ENCODE data around the gene BRPF1. TPM values are rescaled to one million over a fixed set of nuclear protein-coding genes. Genes with fewer than 3 reads are reported as not detected.
"Not testable (repeated sequence)": the region's sequence is repeated elsewhere in the genome, so short reads cannot be mapped to it uniquely, and the experiment has no call there.

The BRPF1 gene
- polyA plus RNA-seq, 1 of the 3 experiments (the other 2 are of a cell fraction) = 13.0 TPM

DNA sequence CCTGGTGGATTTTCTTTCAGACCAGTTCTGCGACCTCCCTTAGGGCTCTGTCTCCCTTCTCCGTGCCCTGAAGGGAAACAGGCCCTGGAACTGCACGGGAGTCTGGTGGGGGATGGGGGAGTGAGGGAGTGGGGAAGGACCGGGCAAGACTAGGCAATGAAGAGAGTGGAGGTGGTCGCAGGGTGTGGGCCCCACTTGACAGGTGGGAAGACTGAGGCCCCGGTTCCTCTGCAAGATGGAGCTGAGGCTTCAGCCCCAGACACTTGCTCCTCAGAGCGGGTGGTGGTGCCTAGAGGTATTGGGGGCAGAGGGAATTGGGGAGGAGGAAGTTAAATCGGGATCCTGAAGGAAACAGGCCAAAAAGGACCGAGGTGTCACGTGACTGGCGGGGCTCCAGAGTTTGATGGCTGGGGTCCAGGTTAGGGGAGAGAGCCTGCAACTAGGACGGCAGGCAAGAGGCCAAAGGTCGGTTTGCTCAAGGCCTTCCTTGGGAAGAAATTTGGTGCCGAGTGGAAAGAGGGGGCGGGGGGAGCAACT, 38.8 kb downstream of the BRPF1 start:
- TF ChIP-seq CHD2 (IDR thresholded peaks at IDR 0.05; ENCODE audit: low read length, partially characterized antibody) (no peak), REST (IDR thresholded peaks at IDR 0.05; ENCODE audit: low read depth, low read length) (no peak), IRF3 (IDR thresholded peaks at IDR 0.05; ENCODE audit: low read depth, low read length) (no peak), POLR2AphosphoS5 (IDR thresholded peaks at IDR 0.05; ENCODE audit: low read depth, low read length) (no peak)
- TF ChIP-seq, protein P1, sequence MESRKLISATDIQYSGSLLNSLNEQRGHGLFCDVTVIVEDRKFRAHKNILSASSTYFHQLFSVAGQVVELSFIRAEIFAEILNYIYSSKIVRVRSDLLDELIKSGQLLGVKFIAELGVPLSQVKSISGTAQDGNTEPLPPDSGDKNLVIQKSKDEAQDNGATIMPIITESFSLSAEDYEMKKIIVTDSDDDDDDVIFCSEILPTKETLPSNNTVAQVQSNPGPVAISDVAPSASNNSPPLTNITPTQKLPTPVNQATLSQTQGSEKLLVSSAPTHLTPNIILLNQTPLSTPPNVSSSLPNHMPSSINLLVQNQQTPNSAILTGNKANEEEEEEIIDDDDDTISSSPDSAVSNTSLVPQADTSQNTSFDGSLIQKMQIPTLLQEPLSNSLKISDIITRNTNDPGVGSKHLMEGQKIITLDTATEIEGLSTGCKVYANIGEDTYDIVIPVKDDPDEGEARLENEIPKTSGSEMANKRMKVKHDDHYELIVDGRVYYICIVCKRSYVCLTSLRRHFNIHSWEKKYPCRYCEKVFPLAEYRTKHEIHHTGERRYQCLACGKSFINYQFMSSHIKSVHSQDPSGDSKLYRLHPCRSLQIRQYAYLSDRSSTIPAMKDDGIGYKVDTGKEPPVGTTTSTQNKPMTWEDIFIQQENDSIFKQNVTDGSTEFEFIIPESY (IDR thresholded peaks at IDR 0.05; ENCODE audit: borderline replicate concordance, low read depth) = no peak
- peak overlapping the region; percentile 64 to 95 for H3K4me3 ChIP-seq (ENCODE audit: low read depth in 2 of 2, low read length in 1 of 2)
- H3K27me3 ChIP-seq (ENCODE audit: insufficient read depth) = no peaks in the 10 kb centered on the region
- H4K20me1 ChIP-seq (ENCODE audit: insufficient read depth) = no peaks in the 10 kb centered on the region
- H3K27ac ChIP-seq (ENCODE audit: low read depth in 2 of 2, low read length in 1 of 2) = no peak overlapping the region
- peaks cover 0 to 2% of the 10 kb centered on the region in 2 experiments for H3K36me3 ChIP-seq (replicated peaks in 1 of 2; ENCODE audit: control insufficient read depth in 1 of 2, insufficient read depth in 2 of 2, low read length in 1 of 2)
- H2AFZ ChIP-seq (ENCODE audit: low read depth) = peak overlapping the region; percentile 96; the same call in 1 of the 2 replicates
- H3K9ac ChIP-seq = peak overlapping the region; percentile 82
- H3K4me2 ChIP-seq = peak overlapping the region; percentile 100
- H3K9me2 ChIP-seq = no peaks in the 10 kb centered on the region
- peaks cover 3% of the 10 kb centered on the region; the same call in 1 of the 2 replicates for H3K79me2 ChIP-seq (ENCODE audit: insufficient read depth)
- POLR2A ChIA-PET = interaction anchor here (0.7 to 3.7 kb wide), 5 partner anchors 8 to 68 kb away, joined by 3 to 20 read pairs (median 4); partner anchors contain the start of genes ARPC4 and OGG1
- DNase-seq = peak; percentile 40
- peaks cover 6 to 14% of the 10 kb centered on the region in 2 experiments; a peak in 1 of 4 replicates for H3K4me1 ChIP-seq (ENCODE audit: control insufficient read depth in 1 of 2, insufficient read depth in 2 of 2, low read depth in 1 of 2, low read length in 1 of 2)
- H3K9me3 ChIP-seq = no peaks in the 10 kb centered on the region
- peaks cover 4% of the 10 kb centered on the region for H3F3A ChIP-seq (replicated peaks; ENCODE audit: insufficient read depth)
- WGBS (ENCODE audit: low lambda C conversion rate) = 58% methylated on average over 15 of the region's 15 CpGs
- CTCF ChIA-PET = interaction anchor here (1.0 to 1.4 kb wide), 3 partner anchors 15 to 417 kb away, joined by 3 read pairs; no protein-coding TSS in a partner anchor

DNA sequence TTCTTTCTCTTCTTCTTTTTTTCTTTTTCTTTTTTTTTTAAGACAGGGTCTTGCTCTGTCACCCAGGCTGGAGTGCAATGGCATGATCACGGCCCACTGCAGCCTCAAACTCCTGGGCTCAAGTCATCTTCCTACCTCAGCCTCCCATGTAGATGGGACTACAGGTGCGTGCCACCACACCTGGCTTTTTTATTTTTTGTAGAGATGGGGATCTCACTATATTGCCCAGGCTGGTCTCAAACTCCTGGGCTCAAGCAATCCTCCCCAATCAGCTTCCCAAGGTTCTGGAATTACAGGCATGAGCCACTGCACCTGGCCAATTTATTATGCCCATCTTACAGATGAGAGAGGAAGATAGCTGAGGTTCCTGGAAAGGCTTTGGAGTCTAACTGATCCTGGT, 39.5 kb downstream of the BRPF1 start:
- H3K27ac ChIP-seq (ENCODE audit: low read depth in 2 of 2, low read length in 1 of 2); H3F3A ChIP-seq (replicated peaks; ENCODE audit: insufficient read depth); H3K9me3 ChIP-seq; H3K9me2 ChIP-seq; H3K79me2 ChIP-seq (ENCODE audit: insufficient read depth); H3K9ac ChIP-seq; H3K36me3 ChIP-seq (replicated peaks in 1 of 2; ENCODE audit: control insufficient read depth in 1 of 2, insufficient read depth in 2 of 2, low read length in 1 of 2); H3K4me2 ChIP-seq; DNase-seq; H4K20me1 ChIP-seq (ENCODE audit: insufficient read depth); H3K4me3 ChIP-seq (ENCODE audit: low read depth in 2 of 2, low read length in 1 of 2); H2AFZ ChIP-seq (ENCODE audit: low read depth); H3K27me3 ChIP-seq (ENCODE audit: insufficient read depth): not testable (repeated sequence)
- 91% methylated on average over 2 of the region's 2 CpGs for WGBS (ENCODE audit: low lambda C conversion rate)
- ChIA-PET POLR2A (interaction anchor here (3.7 kb wide), 1 partner anchor 20 kb away, joined by 20 read pairs; the partner anchor contains the start of gene OGG1), CTCF (interaction anchor here (1.1 to 1.4 kb wide), 2 partner anchors 15 to 418 kb away, joined by 3 read pairs; no protein-coding TSS in a partner anchor)
- H3K4me1 ChIP-seq (ENCODE audit: control insufficient read depth in 1 of 2, insufficient read depth in 2 of 2, low read depth in 1 of 2, low read length in 1 of 2) = peaks cover 6 to 14% of the 10 kb centered on the region in 2 experiments; a peak in 1 of 4 replicates
